Heart left ventricle (tissue), 13 donors: ENCODE results near the gene RPAP3.

Source experiments
- POLR2A ChIP-seq, 2 donors: fragments of 450-650 bp; IDR thresholded peaks; one replicate each; pipeline ENCODE4 v1.6.1; 2017; ENCODE audit warnings: antibody characterized with exemption in 2 of 2, mild to moderate bottlenecking in 2 of 2, moderate library complexity in 2 of 2
- TF ChIP-seq, protein P1 (sequence below), 12 donors: fragments of 200-600 bp; sonication (generic) in 4 of 12; IDR thresholded peaks; one replicate each; pipeline versions ENCODE4 v1.5.0 to v1.8.0; 2018 to 2022; ENCODE audit warnings: antibody characterized with exemption in 12 of 12, mild to moderate bottlenecking in 5 of 12
- donor health status: ischemic (EF 13 %, LVEDD 7.1; RV severe dilation, severe dysfunction).
- donor health status: DM: no; HTN: yes; CAD: no.
- donor health status: DM: no; HTN: no; CAD: no.
- donor health status: ischemic (EF 25% LVEDD 6.9; RV normal size, moderate dysfunction).
- donor health status: ischemic (EF 25% LVEDD 5.7; RV mildly dilated, moderate dysfunction).
- donor health status: ischemic (EF 35%, LVEDD 5.7; RV mildly dilated, moderate dysfunction).
- donor health status: nonischemic (EF 11% LVEDD 7.7; RV severe dilation, severe dysfunction).
- donor health status: DM: yes; HTN: yes; CAD: no.
- donor health status: PGD.
- donor health status: ischemic (EF 29% LVEDD 5.4; RV normal size, mild dysfunction).
- donor health status: nonischemic (EF 23%, LVEDD 6.1; RV moderate dilation, normal function).

DNA sequence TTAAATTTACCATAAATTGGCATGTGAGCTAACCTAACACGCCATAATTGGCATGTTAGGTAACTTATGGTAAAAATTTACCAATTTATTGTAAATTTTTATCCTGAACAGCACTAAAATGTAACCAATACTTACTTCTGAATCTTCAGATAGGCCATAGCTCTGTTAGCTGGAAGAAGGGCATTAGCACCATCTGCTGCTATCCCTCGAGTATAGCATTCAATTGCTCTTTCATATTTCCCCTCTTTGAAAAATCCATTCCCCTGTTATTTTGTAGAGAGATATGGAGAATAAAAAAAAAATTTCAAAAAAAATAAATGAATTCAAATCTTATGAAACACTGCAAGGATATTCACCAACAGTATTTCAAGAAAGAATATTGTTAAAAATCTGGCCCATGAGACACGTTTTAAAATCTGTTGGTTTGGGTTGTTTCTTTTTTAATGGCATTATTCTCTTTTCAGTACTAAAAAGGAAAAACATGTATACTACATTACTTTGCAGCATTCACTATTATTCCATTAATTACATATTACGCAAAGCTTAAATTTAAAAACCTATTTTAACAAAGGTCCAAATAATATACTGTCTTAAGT, 19.1 kb downstream of the RPAP3 start:
- TF ChIP-seq, protein P1, sequence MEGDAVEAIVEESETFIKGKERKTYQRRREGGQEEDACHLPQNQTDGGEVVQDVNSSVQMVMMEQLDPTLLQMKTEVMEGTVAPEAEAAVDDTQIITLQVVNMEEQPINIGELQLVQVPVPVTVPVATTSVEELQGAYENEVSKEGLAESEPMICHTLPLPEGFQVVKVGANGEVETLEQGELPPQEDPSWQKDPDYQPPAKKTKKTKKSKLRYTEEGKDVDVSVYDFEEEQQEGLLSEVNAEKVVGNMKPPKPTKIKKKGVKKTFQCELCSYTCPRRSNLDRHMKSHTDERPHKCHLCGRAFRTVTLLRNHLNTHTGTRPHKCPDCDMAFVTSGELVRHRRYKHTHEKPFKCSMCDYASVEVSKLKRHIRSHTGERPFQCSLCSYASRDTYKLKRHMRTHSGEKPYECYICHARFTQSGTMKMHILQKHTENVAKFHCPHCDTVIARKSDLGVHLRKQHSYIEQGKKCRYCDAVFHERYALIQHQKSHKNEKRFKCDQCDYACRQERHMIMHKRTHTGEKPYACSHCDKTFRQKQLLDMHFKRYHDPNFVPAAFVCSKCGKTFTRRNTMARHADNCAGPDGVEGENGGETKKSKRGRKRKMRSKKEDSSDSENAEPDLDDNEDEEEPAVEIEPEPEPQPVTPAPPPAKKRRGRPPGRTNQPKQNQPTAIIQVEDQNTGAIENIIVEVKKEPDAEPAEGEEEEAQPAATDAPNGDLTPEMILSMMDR (IDR thresholded peaks at IDR 0.05), result peak; percentile 28 to 73 (median 58)
- no peak for TF ChIP-seq POLR2A (IDR thresholded peaks at IDR 0.05)
